ENCODE measurements around the gene TRAPPC12. TPM values are rescaled to one million over a fixed set of nuclear protein-coding genes. Genes with fewer than 3 reads are reported as not detected.
"Not testable (repeated sequence)": the region's sequence is repeated elsewhere in the genome, so short reads cannot be mapped to it uniquely, and the experiment has no call there.

TRAPPC12 gene
- total RNA-seq, 2 donors from 2014 or later, result 98.2 to 103 TPM

DNA sequence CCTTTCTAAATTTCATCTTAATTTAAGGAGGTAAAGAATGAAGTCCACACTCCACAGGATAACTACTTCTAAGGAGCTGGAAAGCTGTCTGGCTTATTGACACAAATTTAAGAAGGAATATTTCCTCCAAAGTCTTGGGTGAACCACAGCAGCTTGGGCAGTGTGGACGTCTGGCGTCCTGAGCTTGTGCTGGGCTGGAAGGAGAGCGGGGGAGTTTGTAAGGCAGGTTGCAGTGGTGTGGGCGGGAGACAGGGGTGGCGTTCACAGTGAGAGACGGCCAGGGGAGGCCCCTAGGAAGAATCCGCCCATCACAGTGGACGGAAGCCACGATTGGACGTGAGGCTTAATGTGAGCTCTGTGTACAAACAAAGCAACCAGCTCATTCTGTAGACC, 114.1 kb downstream of the TRAPPC12 start:
- peak; percentile 82 for DNase-seq
- H3K4me3 Mint-ChIP-seq, result no peak overlapping the region
- WGBS, 2 experiments (ENCODE audit: insufficient coverage in 1 of 2, insufficient read length in 1 of 2), result 75% methylated on average over 10 of the region's 10 CpGs; no CpG with 5 or more reads in 1 of the 2 experiments

DNA sequence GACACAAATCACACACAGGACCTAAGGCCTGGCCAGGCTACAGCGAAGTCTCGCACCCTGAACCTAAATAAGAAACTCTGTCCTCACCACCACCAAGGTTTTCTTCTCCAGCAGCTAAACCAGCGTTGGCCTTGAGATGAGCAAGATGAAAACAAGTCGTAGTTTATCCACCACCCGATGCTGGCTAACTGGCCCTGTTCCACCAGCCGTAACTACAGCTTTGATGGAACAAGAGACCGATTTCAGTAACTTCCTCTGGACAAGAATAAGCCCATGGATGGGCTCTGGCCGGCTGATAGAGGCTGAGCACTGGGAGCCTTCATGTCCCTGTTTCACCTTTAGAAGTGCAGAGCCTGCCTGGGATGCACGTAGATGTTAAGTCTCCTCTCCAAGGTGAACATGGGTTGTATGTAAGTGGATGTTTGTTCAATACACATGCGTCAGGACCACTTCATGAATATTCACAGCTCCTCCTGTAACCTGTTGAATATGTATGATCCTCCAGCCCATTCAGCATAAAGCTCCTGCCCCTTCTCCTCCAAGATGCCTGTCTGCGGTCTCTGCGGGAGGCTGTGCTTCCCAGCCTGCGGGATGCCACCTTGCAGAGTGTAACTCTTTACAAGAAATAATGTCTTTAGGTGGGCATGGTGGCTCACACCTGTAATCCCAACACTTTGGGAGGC, 115.6 kb downstream of the TRAPPC12 start:
- WGBS, 2 experiments (ENCODE audit: insufficient coverage in 1 of 2, insufficient read length in 1 of 2), result 95 to 98% methylated on average over 8 to 13 of the region's 13 CpGs
- Histone ChIP-seq H3K4me3 (ENCODE audit: low read length) (no peak overlapping the region), H3K36me3 (ENCODE audit: control insufficient read depth, insufficient read depth, low read length) (peaks cover 27% of the 10 kb centered on the region), H3K27me3 (ENCODE audit: control insufficient read depth, insufficient read depth, low read length, poor library complexity, severe bottlenecking) (no peaks in the 10 kb centered on the region), H3K4me1 (ENCODE audit: control insufficient read depth, insufficient read depth, low read length) (no peaks in the 10 kb centered on the region), H3K27ac (ENCODE audit: low read depth, low read length) (no peak overlapping the region), H3K9ac (ENCODE audit: extremely low read depth, low read length, poor library complexity, severe bottlenecking) (no peak overlapping the region), H3K9me3 (ENCODE audit: control insufficient read depth, low read length) (no peaks in the 10 kb centered on the region)
- DNase-seq, result no peak
- Mint-ChIP-seq H3K27me3 (ENCODE audit: insufficient read depth) (no peaks in the 10 kb centered on the region), H3K36me3 (ENCODE audit: low read depth) (peaks cover 48% of the 10 kb centered on the region), H3K4me1 (peaks cover 3% of the 10 kb centered on the region), H3K9me3 (no peaks in the 10 kb centered on the region), H3K27ac (no peak overlapping the region), H3K4me3 (no peak overlapping the region)
- TF ChIP-seq, protein P1, sequence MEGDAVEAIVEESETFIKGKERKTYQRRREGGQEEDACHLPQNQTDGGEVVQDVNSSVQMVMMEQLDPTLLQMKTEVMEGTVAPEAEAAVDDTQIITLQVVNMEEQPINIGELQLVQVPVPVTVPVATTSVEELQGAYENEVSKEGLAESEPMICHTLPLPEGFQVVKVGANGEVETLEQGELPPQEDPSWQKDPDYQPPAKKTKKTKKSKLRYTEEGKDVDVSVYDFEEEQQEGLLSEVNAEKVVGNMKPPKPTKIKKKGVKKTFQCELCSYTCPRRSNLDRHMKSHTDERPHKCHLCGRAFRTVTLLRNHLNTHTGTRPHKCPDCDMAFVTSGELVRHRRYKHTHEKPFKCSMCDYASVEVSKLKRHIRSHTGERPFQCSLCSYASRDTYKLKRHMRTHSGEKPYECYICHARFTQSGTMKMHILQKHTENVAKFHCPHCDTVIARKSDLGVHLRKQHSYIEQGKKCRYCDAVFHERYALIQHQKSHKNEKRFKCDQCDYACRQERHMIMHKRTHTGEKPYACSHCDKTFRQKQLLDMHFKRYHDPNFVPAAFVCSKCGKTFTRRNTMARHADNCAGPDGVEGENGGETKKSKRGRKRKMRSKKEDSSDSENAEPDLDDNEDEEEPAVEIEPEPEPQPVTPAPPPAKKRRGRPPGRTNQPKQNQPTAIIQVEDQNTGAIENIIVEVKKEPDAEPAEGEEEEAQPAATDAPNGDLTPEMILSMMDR (conservative IDR thresholded peaks at IDR 0.05), result no peak

More for the DNA sequence above, 114.1 kb downstream of the TRAPPC12 start:
- H3K9ac ChIP-seq (ENCODE audit: extremely low read depth, low read length, poor library complexity, severe bottlenecking), result no peak overlapping the region
- no peaks in the 10 kb centered on the region for H3K9me3 ChIP-seq (ENCODE audit: control insufficient read depth, low read length)
- Mint-ChIP-seq H3K4me1 (peaks cover 3% of the 10 kb centered on the region), H3K27me3 (ENCODE audit: insufficient read depth) (no peaks in the 10 kb centered on the region), H3K27ac (peak overlapping the region; percentile 20), H3K36me3 (ENCODE audit: low read depth) (peaks cover 34% of the 10 kb centered on the region), H3K9me3 (no peaks in the 10 kb centered on the region)
- TF ChIP-seq, protein P1 (conservative IDR thresholded peaks at IDR 0.05), result no peak
- H3K4me1 ChIP-seq (ENCODE audit: control insufficient read depth, insufficient read depth, low read length), result no peaks in the 10 kb centered on the region
- no peaks in the 10 kb centered on the region for H3K27me3 ChIP-seq (ENCODE audit: control insufficient read depth, insufficient read depth, low read length, poor library complexity, severe bottlenecking)
- H3K4me3 ChIP-seq (ENCODE audit: low read length), result no peak overlapping the region
- peaks cover 17% of the 10 kb centered on the region for H3K36me3 ChIP-seq (ENCODE audit: control insufficient read depth, insufficient read depth, low read length)
- H3K27ac ChIP-seq (ENCODE audit: low read depth, low read length), result no peak overlapping the region

DNA sequence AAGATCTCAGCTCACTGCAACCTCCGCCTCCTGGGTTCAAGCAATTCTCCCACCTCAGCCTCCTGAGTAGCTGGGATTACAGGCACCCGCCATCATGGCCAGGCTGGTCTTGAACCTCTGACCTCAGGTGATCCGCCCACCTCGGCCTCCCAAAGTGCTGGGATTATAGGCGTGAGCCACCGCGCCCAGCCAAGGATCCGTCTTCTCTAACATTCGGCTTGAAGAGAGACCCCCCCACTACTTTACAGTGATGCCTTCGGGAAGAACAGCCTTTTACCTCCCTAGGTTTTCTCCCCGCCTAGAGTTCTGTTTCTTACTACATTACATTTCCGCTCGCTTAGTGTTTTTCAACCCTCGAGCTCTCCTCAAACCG, 117.2 kb downstream of the TRAPPC12 start:
- H3K27ac ChIP-seq (ENCODE audit: low read depth, low read length); H3K4me1 Mint-ChIP-seq; H3K4me3 ChIP-seq (ENCODE audit: low read length); H3K9ac ChIP-seq (ENCODE audit: extremely low read depth, low read length, poor library complexity, severe bottlenecking); H3K27me3 Mint-ChIP-seq (ENCODE audit: insufficient read depth); H3K4me3 Mint-ChIP-seq; H3K4me1 ChIP-seq (ENCODE audit: control insufficient read depth, insufficient read depth, low read length); H3K27me3 ChIP-seq (ENCODE audit: control insufficient read depth, insufficient read depth, low read length, poor library complexity, severe bottlenecking); H3K9me3 Mint-ChIP-seq; DNase-seq; H3K27ac Mint-ChIP-seq; H3K9me3 ChIP-seq (ENCODE audit: control insufficient read depth, low read length): not testable (repeated sequence)
- peaks cover 27% of the 10 kb centered on the region for H3K36me3 ChIP-seq (ENCODE audit: control insufficient read depth, insufficient read depth, low read length)
- WGBS, 2 experiments (ENCODE audit: insufficient coverage in 1 of 2, insufficient read length in 1 of 2), result 93 to 96% methylated on average over 14 to 15 of the region's 15 CpGs
- peaks cover 58% of the 10 kb centered on the region for H3K36me3 Mint-ChIP-seq (ENCODE audit: low read depth)
